Neural progenitor cell (in vitro differentiated cells): ENCODE results near the gene H6PD. TPM values are rescaled to one million over a fixed set of nuclear protein-coding genes. Genes with fewer than 3 reads are reported as not detected.

Source experiments
- DNase-seq: peaks from one replicate; pipeline ENCODE4 v3.0.0-alpha.2; 2016; ENCODE audit warnings: low spot score
- H2AFZ ChIP-seq: fragments of 200-600 bp; sonication (generic); replicated peaks from 2 replicates; pipeline ENCODE4 v1.6.1; 2016; ENCODE audit warnings: antibody characterized with exemption
- H3F3A ChIP-seq: fragments of 200-600 bp; sonication (generic); 2 replicates; pipeline ENCODE4 v1.6.1; 2016; ENCODE audit warnings: antibody characterized with exemption, low read depth
- H3K27ac ChIP-seq: fragments of 200-600 bp; sonication (generic); 2 replicates; pipeline ENCODE4 v1.5.1; 2016; ENCODE audit warnings: mild to moderate bottlenecking
- H3K27me3 ChIP-seq: fragments of 200-600 bp; sonication (generic); 2 replicates; pipeline ENCODE4 v1.6.1; 2016; ENCODE audit warnings: mild to moderate bottlenecking, moderate library complexity
- H3K36me3 ChIP-seq: fragments of 200-600 bp; sonication (generic); 2 replicates; pipeline ENCODE4 v1.5.1; 2016
- H3K4me1 ChIP-seq: fragments of 200-600 bp; sonication (generic); 2 replicates; pipeline ENCODE4 v1.6.1; 2016; ENCODE audit warnings: mixed run types
- H3K4me2 ChIP-seq: fragments of 200-600 bp; sonication (generic); 2 replicates; pipeline ENCODE4 v1.6.1; 2016
- H3K4me3 ChIP-seq: fragments of 200-600 bp; sonication (generic); 2 replicates; pipeline ENCODE4 v1.5.1; 2016
- H3K79me2 ChIP-seq: fragments of 200-600 bp; sonication (generic); 2 replicates; pipeline ENCODE4 v1.6.1; 2016; ENCODE audit warnings: low read depth
- H3K9ac ChIP-seq: fragments of 200-600 bp; sonication (generic); 2 replicates; pipeline ENCODE4 v1.6.1; 2016
- H3K9me3 ChIP-seq: fragments of 200-600 bp; sonication (generic); 2 replicates; pipeline ENCODE4 v1.5.1; 2016; ENCODE audit warnings: low read depth
- H4K20me1 ChIP-seq: fragments of 200-600 bp; sonication (generic); 2 replicates; pipeline ENCODE4 v1.6.1; 2016; ENCODE audit warnings: low read depth
- H3K27ac Mint-ChIP-seq: 3 replicates; pipeline ENCODE4 v1.8.0; 2021; ENCODE audit warnings: mixed read lengths
- H3K27me3 Mint-ChIP-seq: 2 replicates; pipeline ENCODE4 v1.8.0; 2022; ENCODE audit warnings: low read depth, mild to moderate bottlenecking, inconsistent platforms, moderate library complexity, mixed read lengths; ENCODE audit not compliant: insufficient read depth
- H3K36me3 Mint-ChIP-seq: 3 replicates; pipeline ENCODE4 v1.8.0; 2021; ENCODE audit warnings: mixed read lengths
- H3K4me1 Mint-ChIP-seq: 3 replicates; pipeline ENCODE4 v1.8.0; 2021; ENCODE audit warnings: mixed read lengths
- H3K4me3 Mint-ChIP-seq: 3 replicates; pipeline ENCODE4 v1.8.0; 2021; ENCODE audit warnings: mild to moderate bottlenecking, moderate library complexity, mixed read lengths
- H3K9me3 Mint-ChIP-seq: 3 replicates; pipeline ENCODE4 v1.8.0; 2020; ENCODE audit warnings: mixed read lengths
- CTCF ChIP-seq: fragments of 200-600 bp; sonication (generic); IDR thresholded peaks from 2 replicates; pipeline ENCODE4 v1.5.1; 2017; ENCODE audit warnings: antibody characterized with exemption, mild to moderate bottlenecking
- EZH2 ChIP-seq: fragments of 200-600 bp; sonication (generic); IDR thresholded peaks from 2 replicates; pipeline ENCODE4 v1.6.1; 2017; ENCODE audit warnings: antibody characterized with exemption, mild to moderate bottlenecking, moderate library complexity
- EZH2phosphoT487 ChIP-seq: fragments of 200-600 bp; sonication (generic); IDR thresholded peaks from 2 replicates; pipeline ENCODE4 v1.6.1; 2017; ENCODE audit warnings: antibody characterized with exemption
- total RNA-seq: library from RNA; depleted of rRNA; stranded (reverse); fragments of >200 nt; gene quantifications from 2 replicates; pipeline ENCODE4 v1.2.3, GENCODE V29; 2015; ENCODE audit warnings: low replicate concordance

Gene H6PD
- total RNA-seq, 1 donor from 2014 or later, result 6.0 TPM

GRCh38 chr1:9319789-9320519, 85.4 kb downstream of the H6PD start:
- Histone ChIP-seq H3K9me3 (no peaks in the 10 kb centered on the region), H3K9ac (no peak overlapping the region), H2AFZ (no peak overlapping the region), H3K4me1 (peaks cover 23% of the 10 kb centered on the region), H3K79me2 (no peaks in the 10 kb centered on the region), H3K36me3 (no peaks in the 10 kb centered on the region), H3K4me3 (no peak overlapping the region), H3K27ac (no peak overlapping the region), H4K20me1 (peaks cover 26% of the 10 kb centered on the region), H3K27me3 (no peaks in the 10 kb centered on the region), H3F3A (peaks cover 9% of the 10 kb centered on the region), H3K4me2 (peak overlapping the region; percentile 67)
- DNase-seq, result peak; percentile 23
- Mint-ChIP-seq H3K4me3 (no peak overlapping the region), H3K9me3 (no peaks in the 10 kb centered on the region), H3K36me3 (no peaks in the 10 kb centered on the region), H3K27ac (no peak overlapping the region), H3K27me3 (peaks cover 5% of the 10 kb centered on the region), H3K4me1 (peaks cover 58% of the 10 kb centered on the region)
- TF ChIP-seq EZH2phosphoT487, result no peak
- TF ChIP-seq CTCF, result no peak
- TF ChIP-seq EZH2, result no peak

Other genes starting within 250 kb of the H6PD start
- gene SLC2A7, start 208.4 kb upstream of the H6PD start, total RNA-seq, result not detected in 2 replicates
- gene SLC2A5, start 165.1 kb upstream of the H6PD start, total RNA-seq, result not detected in 2 replicates
- gene GPR157, start 105.7 kb upstream of the H6PD start, total RNA-seq, result 1.6 and 2.1 TPM in 2 replicates
- gene SPSB1, start 58.1 kb downstream of the H6PD start, total RNA-seq, result 2.8 and 7.1 TPM in 2 replicates